C4-2B (cell line): ENCODE results near the gene KDM1A.

Source experiments
- CTCF ChIP-seq: fragments of 450-650 bp; conservative IDR thresholded peaks from 2 replicates; pipeline ENCODE4 v1.5.1; 2017; ENCODE audit warnings: mild to moderate bottlenecking
- ZFX ChIP-seq: fragments of 450-650 bp; IDR thresholded peaks from 2 replicates; pipeline ENCODE4 v1.6.1; 2017

GRCh38 chr1:23132033-23132432 lies 112.8 kb downstream of the KDM1A start:
- no peak for TF ChIP-seq CTCF
- no peak for TF ChIP-seq ZFX
